Endothelial cell of umbilical vein (primary cell): ENCODE results near the gene NCOA5. TPM values are rescaled to one million over a fixed set of nuclear protein-coding genes. Genes with fewer than 3 reads are reported as not detected.

ENCODE experiments used
- BruUV-seq: library from RNA; stranded (reverse); fragments of 400-500 nt; replicated peaks from 2 replicates; lab custom pipeline; 2021; lab: Mats Ljungman, UMichigan
- CTCF ChIA-PET: fragments of 300-600, 350-600 bp; sonication (Branson Sonifier 250); formaldehyde crosslinking; loops from one replicate; lab custom pipeline; 2021; ENCODE audit warnings: antibody characterized with exemption, inconsistent platforms; lab: Charles Lee
- POLR2A ChIA-PET: fragments of 300-600, 350-600 bp; sonication (Branson Sonifier 250); formaldehyde crosslinking; loops from one replicate; lab custom pipeline; 2021; ENCODE audit warnings: antibody characterized with exemption, inconsistent platforms; lab: Charles Lee
- DNase-seq: peaks from one replicate; pipeline ENCODE4 v3.0.0-alpha.2; 2011; ENCODE audit warnings: low read depth, low spot score
- FAIRE-seq: peaks from 2 replicates; lab custom pipeline; 2011; peaks lifted over from hg19 to GRCh38; lab: Jason Lieb, UNC
- H2AFZ ChIP-seq: 2 replicates; pipeline ENCODE4 v1.6.0; 2012; ENCODE audit warnings: low read depth, low read length, control low read depth, inconsistent platforms
- H3K27ac ChIP-seq: 2 replicates; pipeline ENCODE4 v1.5.1; 2011; ENCODE audit warnings: low read depth, mild to moderate bottlenecking, control low read depth, low read length, moderate library complexity; ENCODE audit not compliant: insufficient read depth
- H3K27me3 ChIP-seq, 2 experiments: 2 replicates each; pipeline versions ENCODE4 v1.6.0 to v1.6.1; 2011; ENCODE audit warnings: low read length in 2 of 2, mixed read lengths in 1 of 2; ENCODE audit not compliant: control insufficient read depth in 2 of 2, insufficient read depth in 2 of 2
- H3K36me3 ChIP-seq, 2 experiments: 2 replicates in 1 of 2; 3 replicates in 1 of 2; pipeline ENCODE4 v1.5.1; 2011; ENCODE audit warnings: low read length in 2 of 2, mild to moderate bottlenecking in 1 of 2, moderate library complexity in 1 of 2; ENCODE audit not compliant: control insufficient read depth in 2 of 2, insufficient read depth in 2 of 2; ENCODE audit errors: extremely low read depth in 1 of 2
- H3K4me1 ChIP-seq: 3 replicates; pipeline ENCODE4 v1.5.1; 2011; ENCODE audit warnings: mild to moderate bottlenecking, low read length; ENCODE audit not compliant: control insufficient read depth, insufficient read depth; ENCODE audit errors: extremely low read depth
- H3K4me2 ChIP-seq: 2 replicates; pipeline ENCODE4 v1.6.1; 2011; ENCODE audit warnings: low read length, control low read depth, mixed read lengths; ENCODE audit not compliant: insufficient read depth
- H3K4me3 ChIP-seq, 3 experiments: fragments of 200-600 bp in 1 of 3; sonication (generic), shearing (Covaris generic) in 1 of 3; replicated peaks in 1 of 3; 2 replicates each; pipeline ENCODE4 v1.5.1; 2011 to 2016; ENCODE audit warnings: control low read depth in 3 of 3, low read length in 3 of 3, mild to moderate bottlenecking in 2 of 3, inconsistent platforms in 1 of 3, low read depth in 1 of 3, moderate library complexity in 1 of 3; ENCODE audit not compliant: insufficient read depth in 1 of 3
- H3K79me2 ChIP-seq: 2 replicates; pipeline ENCODE4 v1.6.0; 2012; ENCODE audit warnings: low read length, inconsistent platforms; ENCODE audit not compliant: control insufficient read depth, insufficient read depth
- H3K9ac ChIP-seq: replicated peaks from 2 replicates; pipeline ENCODE3; 2011; ENCODE audit warnings: low read length, control low read depth; ENCODE audit not compliant: insufficient read depth; ENCODE audit errors: extremely low read depth
- H3K9me1 ChIP-seq: replicated peaks from 3 replicates; pipeline ENCODE4 v1.6.0; 2011; ENCODE audit warnings: mild to moderate bottlenecking, low read length; ENCODE audit not compliant: control insufficient read depth, insufficient read depth; ENCODE audit errors: extremely low read depth
- H3K9me3 ChIP-seq: replicated peaks from 2 replicates; pipeline ENCODE4 v1.5.1; 2012; ENCODE audit warnings: low read length, inconsistent platforms; ENCODE audit not compliant: control insufficient read depth, insufficient read depth
- H4K20me1 ChIP-seq: replicated peaks from 2 replicates; pipeline ENCODE3; 2011; ENCODE audit warnings: mild to moderate bottlenecking, low read length; ENCODE audit not compliant: control insufficient read depth, insufficient read depth; ENCODE audit errors: extremely low read depth
- FOS ChIP-seq: IDR thresholded peaks from 2 replicates; pipeline ENCODE4 v1.6.1; 2011; ENCODE audit warnings: mild to moderate bottlenecking, low read length, moderate library complexity, borderline replicate concordance; ENCODE audit not compliant: insufficient read depth
- GATA2 ChIP-seq: IDR thresholded peaks from 2 replicates; pipeline ENCODE4 v1.7.0; 2011; ENCODE audit warnings: low read depth, mild to moderate bottlenecking, moderate library complexity, mixed read lengths, low read length; ENCODE audit not compliant: insufficient read length, insufficient read depth
- JUN ChIP-seq: IDR thresholded peaks from 2 replicates; pipeline ENCODE4 v1.6.1; 2011; ENCODE audit warnings: borderline replicate concordance, low read depth; ENCODE audit not compliant: insufficient read length, insufficient read depth
- MYC ChIP-seq: IDR thresholded peaks from one replicate; pipeline ENCODE4 v1.6.1; 2011; ENCODE audit warnings: mild to moderate bottlenecking, low read depth, low read length
- POLR2A ChIP-seq: IDR thresholded peaks from 2 replicates; pipeline ENCODE4 v1.6.1; 2012; ENCODE audit warnings: low read depth, mild to moderate bottlenecking, control low read depth, low read length
- POLR2AphosphoS5 ChIP-seq: IDR thresholded peaks from 2 replicates; pipeline ENCODE4 v1.6.1; 2012; ENCODE audit warnings: low read depth, mild to moderate bottlenecking, control low read depth, low read length, moderate library complexity; ENCODE audit not compliant: insufficient read depth
- dilution Hi-C: fragments of 300-500 bp; cut with MboI; formaldehyde crosslinking; loops from one replicate; pipeline ENCODE4 v1.15.0; 2019; ENCODE audit warnings: low sequenced_read_pairs; ENCODE audit not compliant: extremely low pct_ligation_motif_present
- intact Hi-C: fragments of 100-400 bp; cut with micrococcal nuclease; formaldehyde crosslinking; loops from one replicate; pipeline ENCODE4 v1.10.0; 2022
- polyA plus RNA-seq, 4 experiments: library from polyadenylated mRNA; depleted of rRNA in 3 of 4; stranded (reverse) in 3 of 4; unstranded in 1 of 4; fragments of >200 nt; gene quantifications; 2 replicates each; pipeline versions ENCODE4 v1.2.1 to v1.2.3, GENCODE V29; 2011 to 2012; ENCODE audit warnings: missing spikeins in 1 of 4
- total RNA-seq: library from RNA; stranded (reverse); gene quantifications from 2 replicates; pipeline ENCODE4 v1.2.3, GENCODE V29; 2021
- TF ChIP-seq, protein P1 (sequence below): IDR thresholded peaks from 2 replicates; pipeline ENCODE4 v1.6.1; 2011; ENCODE audit not compliant: insufficient read depth, insufficient read length
- TF ChIP-seq, protein P2 (sequence below), 2 donors: IDR thresholded peaks; 1 replicate in 1 of 2; 2 replicates in 1 of 2; pipeline ENCODE4 v1.5.1; 2011; ENCODE audit warnings: low read length in 2 of 2, mild to moderate bottlenecking in 2 of 2, moderate library complexity in 2 of 2, control low read depth in 1 of 2, inconsistent platforms in 1 of 2, low read depth in 1 of 2; ENCODE audit not compliant: insufficient read depth in 1 of 2; ENCODE audit errors: extremely low read depth in 1 of 2

Gene NCOA5
- total and polyA plus RNA-seq, 2 donors (not counting 3 experiments of a cell fraction or from before 2014, with no cell fraction given): 32.0 to 39.5 TPM

GRCh38 chr20:46108435-46108841, 18.7 kb upstream of the NCOA5 start:
- no TSS peak for BruUV-seq
- POLR2A ChIA-PET: no interaction called here

GRCh38 chr20:46107061-46107460, 17.3 kb upstream of the NCOA5 start:
- intact Hi-C loops: no loop called here
- H3K9me1 ChIP-seq: no peaks in the 10 kb centered on the region
- H3K79me2 ChIP-seq: no peaks in the 10 kb centered on the region
- H3K36me3 ChIP-seq: no peaks in the 10 kb centered on the region
- H3K4me3 ChIP-seq: no peak overlapping the region
- no peak overlapping the region for H3K9ac ChIP-seq
- ChIA-PET POLR2A (interaction anchor here (0.6 kb wide), 1 partner anchor 136 kb away, joined by 3 read pairs; no protein-coding TSS in a partner anchor), CTCF (no interaction called here)
- FAIRE-seq: no peak
- TF ChIP-seq FOS (no peak), JUN (no peak), MYC (no peak), POLR2AphosphoS5 (no peak), GATA2 (no peak), POLR2A (no peak)
- TF ChIP-seq, protein P1, sequence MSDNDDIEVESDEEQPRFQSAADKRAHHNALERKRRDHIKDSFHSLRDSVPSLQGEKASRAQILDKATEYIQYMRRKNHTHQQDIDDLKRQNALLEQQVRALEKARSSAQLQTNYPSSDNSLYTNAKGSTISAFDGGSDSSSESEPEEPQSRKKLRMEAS: no peak
- H3K4me2 ChIP-seq: no peak overlapping the region
- DNase-seq: no peak
- no peaks in the 10 kb centered on the region for H3K9me3 ChIP-seq
- H4K20me1 ChIP-seq: no peaks in the 10 kb centered on the region
- H3K4me1 ChIP-seq: no peaks in the 10 kb centered on the region
- H3K27ac ChIP-seq: no peak overlapping the region
- H2AFZ ChIP-seq: no peak overlapping the region
- BruUV-seq: no TSS peak
- dilution Hi-C loops: no loop called here
- H3K27me3 ChIP-seq: peaks cover 21 to 42% of the 10 kb centered on the region in 2 experiments

More at GRCh38 chr20:46108435-46108841, 18.7 kb upstream of the NCOA5 start:
- Histone ChIP-seq H3K4me3 (no peak overlapping the region), H3K9me1 (no peaks in the 10 kb centered on the region), H3K27me3 (peaks cover 22 to 36% of the 10 kb centered on the region in 2 experiments), H3K9me3 (no peaks in the 10 kb centered on the region), H4K20me1 (no peaks in the 10 kb centered on the region), H3K36me3 (no peaks in the 10 kb centered on the region), H2AFZ (no peak overlapping the region), H3K4me1 (no peaks in the 10 kb centered on the region), H3K4me2 (no peak overlapping the region), H3K79me2 (no peaks in the 10 kb centered on the region), H3K27ac (no peak overlapping the region), H3K9ac (no peak overlapping the region)
- CTCF ChIA-PET: interaction anchor here (1.0 to 2.2 kb wide), 2 partner anchors 15 to 20 kb away, joined by 3 to 5 read pairs; no protein-coding TSS in a partner anchor
- intact Hi-C loops (no loop called here), dilution Hi-C loops (no loop called here)
- FAIRE-seq: no peak
- DNase-seq: no peak
- TF ChIP-seq POLR2A: no peak
- no peak for TF ChIP-seq POLR2AphosphoS5
- TF ChIP-seq, protein P2, sequence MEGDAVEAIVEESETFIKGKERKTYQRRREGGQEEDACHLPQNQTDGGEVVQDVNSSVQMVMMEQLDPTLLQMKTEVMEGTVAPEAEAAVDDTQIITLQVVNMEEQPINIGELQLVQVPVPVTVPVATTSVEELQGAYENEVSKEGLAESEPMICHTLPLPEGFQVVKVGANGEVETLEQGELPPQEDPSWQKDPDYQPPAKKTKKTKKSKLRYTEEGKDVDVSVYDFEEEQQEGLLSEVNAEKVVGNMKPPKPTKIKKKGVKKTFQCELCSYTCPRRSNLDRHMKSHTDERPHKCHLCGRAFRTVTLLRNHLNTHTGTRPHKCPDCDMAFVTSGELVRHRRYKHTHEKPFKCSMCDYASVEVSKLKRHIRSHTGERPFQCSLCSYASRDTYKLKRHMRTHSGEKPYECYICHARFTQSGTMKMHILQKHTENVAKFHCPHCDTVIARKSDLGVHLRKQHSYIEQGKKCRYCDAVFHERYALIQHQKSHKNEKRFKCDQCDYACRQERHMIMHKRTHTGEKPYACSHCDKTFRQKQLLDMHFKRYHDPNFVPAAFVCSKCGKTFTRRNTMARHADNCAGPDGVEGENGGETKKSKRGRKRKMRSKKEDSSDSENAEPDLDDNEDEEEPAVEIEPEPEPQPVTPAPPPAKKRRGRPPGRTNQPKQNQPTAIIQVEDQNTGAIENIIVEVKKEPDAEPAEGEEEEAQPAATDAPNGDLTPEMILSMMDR (IDR thresholded peaks at IDR 0.05; ENCODE audit: extremely low read depth in 1 of 2, insufficient read depth in 1 of 2, low read depth in 1 of 2, low read length in 2 of 2): no peak
